Esophagus muscularis mucosa (tissue), 4 donors: ENCODE results near the gene GTF3C4. TPM values are rescaled to one million over a fixed set of nuclear protein-coding genes. Genes with fewer than 3 reads are reported as not detected.

Experiments used
- DNase-seq: peaks from one replicate; pipeline ENCODE4 v3.0.0-alpha.2; 2017; ENCODE audit errors: extremely low spot score
- H3K27ac ChIP-seq, 4 donors: fragments of 200-600 bp; sonication (generic); replicated peaks in 1 of 4; 1 replicate in 3 of 4; 2 replicates in 1 of 4; pipeline ENCODE4 v1.5.1; 2016 to 2019; ENCODE audit warnings: mild to moderate bottlenecking in 1 of 4
- H3K27me3 ChIP-seq, 4 donors: fragments of 200-600 bp; sonication (generic); one replicate each; pipeline versions ENCODE4 v1.5.1 to v1.6.0; 2016 to 2019
- H3K36me3 ChIP-seq, 4 donors: fragments of 200-600 bp; sonication (generic); one replicate each; pipeline ENCODE4 v1.5.1; 2016 to 2019
- H3K4me1 ChIP-seq, 4 donors: fragments of 200-600 bp; sonication (generic); one replicate each; pipeline ENCODE4 v1.5.1; 2016 to 2019
- H3K4me3 ChIP-seq, 4 donors: fragments of 200-600 bp; sonication (generic); 1 replicate in 2 of 4; 2 replicates in 2 of 4; pipeline ENCODE4 v1.5.1; 2016 to 2019; ENCODE audit warnings: mild to moderate bottlenecking in 4 of 4, moderate library complexity in 1 of 4
- H3K9me3 ChIP-seq, 4 donors: fragments of 200-600 bp; sonication (generic); 1 replicate in 3 of 4; 2 replicates in 1 of 4; pipeline ENCODE4 v1.5.1; 2016 to 2019
- CTCF ChIP-seq, 3 experiments: fragments of 200-600 bp in 2 of 3; fragments of 450-650 bp in 1 of 3; sonication (generic) in 2 of 3; IDR thresholded peaks; one replicate each; pipeline ENCODE4 v1.5.1; 2017 to 2019; ENCODE audit warnings: antibody characterized with exemption in 3 of 3, mild to moderate bottlenecking in 2 of 3, moderate library complexity in 1 of 3
- EP300 ChIP-seq: sonication (generic); formaldehyde crosslinking; IDR thresholded peaks from one replicate; pipeline ENCODE4 v1.6.1; 2017; ENCODE audit warnings: antibody characterized with exemption
- POLR2A ChIP-seq: fragments of 450-650 bp; IDR thresholded peaks from one replicate; pipeline ENCODE4 v1.6.1; 2017; ENCODE audit warnings: antibody characterized with exemption, moderate library complexity, mild to moderate bottlenecking, low read depth
- POLR2AphosphoS5 ChIP-seq, 2 donors: sonication (generic); formaldehyde crosslinking; IDR thresholded peaks; one replicate each; pipeline ENCODE4 v1.6.1; 2017; ENCODE audit warnings: antibody characterized with exemption in 2 of 2
- WGBS: methylation state at CpG from one replicate; pipeline ENCODE4 v1.1.5; 2018; 5-methylcytosine and 5-hydroxymethylcytosine counted together
- intact Hi-C: fragments of 100-400 bp; cut with DNase I; formaldehyde crosslinking; loops from one replicate; pipeline ENCODE4 v1.15.1; 2023
- total RNA-seq, 4 donors: library from RNA; depleted of rRNA; stranded (reverse); fragments of >200 nt; gene quantifications; one replicate each; pipeline versions ENCODE4 v1.1.0 to v1.2.1, GENCODE V29; 2016

GTF3C4 gene
- total RNA-seq, 4 donors from 2014 or later, result 10.4 to 15.3 (median 12.3) TPM

- H3K9me3 ChIP-seq, result no peaks in the 10 kb centered on the region
- TF ChIP-seq EP300, result no peak
- no peak for TF ChIP-seq POLR2A
- no peak for TF ChIP-seq CTCF (IDR thresholded peaks at IDR 0.05)
- TF ChIP-seq POLR2AphosphoS5 (IDR thresholded peaks at IDR 0.05), result no peak
- H3K27me3 ChIP-seq, result peaks cover 0 to 16% (median 0%) of the 10 kb centered on the region in 4 donors
- H3K36me3 ChIP-seq, result no peaks in the 10 kb centered on the region
- H3K4me3 ChIP-seq, result no peak overlapping the region
- peaks cover 0 to 11% (median 4%) of the 10 kb centered on the region in 4 donors for H3K4me1 ChIP-seq
- no peak for DNase-seq
- no peak overlapping the region for H3K27ac ChIP-seq
- intact Hi-C loops, result no loop called here
- 55% methylated on average over 5 of the region's 5 CpGs for WGBS
Measured at GRCh38 chr9:132729235-132729890, 59.1 kb downstream of the GTF3C4 start.

- no peaks in the 10 kb centered on the region for H3K9me3 ChIP-seq
- WGBS, result 83% methylated on average over 16 of the region's 16 CpGs
- TF ChIP-seq CTCF (IDR thresholded peaks at IDR 0.05), result no peak
- TF ChIP-seq POLR2A, result no peak
- no peak for TF ChIP-seq POLR2AphosphoS5 (IDR thresholded peaks at IDR 0.05)
- no peak for TF ChIP-seq EP300
- intact Hi-C loops, result no loop called here
- no peaks in the 10 kb centered on the region for H3K36me3 ChIP-seq
- no peak for DNase-seq
- peaks cover 0 to 17% (median 0%) of the 10 kb centered on the region in 4 donors for H3K27me3 ChIP-seq
- H3K4me3 ChIP-seq, result no peak overlapping the region
- H3K27ac ChIP-seq, result no peak overlapping the region
- H3K4me1 ChIP-seq, result peaks cover 0 to 11% (median 4%) of the 10 kb centered on the region in 4 donors
Measured at GRCh38 chr9:132730054-132731033, 60.1 kb downstream of the GTF3C4 start.

- H3K36me3 ChIP-seq, result no peaks in the 10 kb centered on the region
- DNase-seq, result no peak
- peaks cover 0 to 11% (median 4%) of the 10 kb centered on the region in 4 donors for H3K4me1 ChIP-seq
- no peak for TF ChIP-seq POLR2AphosphoS5 (IDR thresholded peaks at IDR 0.05)
- H3K4me3 ChIP-seq, result no peak overlapping the region
- intact Hi-C loops, result no loop called here
- no peak overlapping the region for H3K27ac ChIP-seq
- no peaks in the 10 kb centered on the region for H3K9me3 ChIP-seq
- H3K27me3 ChIP-seq, result peaks cover 0 to 17% (median 0%) of the 10 kb centered on the region in 4 donors
- WGBS, result 85% methylated on average over 3 of the region's 3 CpGs
Measured at GRCh38 chr9:132731230-132731629, 61.0 kb downstream of the GTF3C4 start.

GRCh38 chr9:132732326-132733259, 62.3 kb downstream of the GTF3C4 start:
- Histone ChIP-seq H3K4me3 (no peak overlapping the region), H3K27ac (no peak overlapping the region), H3K9me3 (no peaks in the 10 kb centered on the region), H3K36me3 (no peaks in the 10 kb centered on the region), H3K27me3 (peaks cover 0 to 17% (median 0%) of the 10 kb centered on the region in 4 donors), H3K4me1 (peaks cover 0 to 11% (median 4%) of the 10 kb centered on the region in 4 donors)
- TF ChIP-seq POLR2A (no peak), POLR2AphosphoS5 (IDR thresholded peaks at IDR 0.05) (no peak), EP300 (no peak), CTCF (IDR thresholded peaks at IDR 0.05) (no peak)
- no peak for DNase-seq
- WGBS, result 63% methylated on average over 17 of the region's 17 CpGs
- intact Hi-C loops, result no loop called here
